Prostate gland (tissue), 2 donors: ENCODE results near the gene MMP25.

Source experiments
- CTCF ChIP-seq, 4 experiments: fragments of 200-600 bp in 2 of 4; fragments of 450-650 bp in 2 of 4; sonication (generic) in 2 of 4; IDR thresholded peaks; 1 replicate in 3 of 4; 2 replicates in 1 of 4; pipeline ENCODE4 v1.5.1; 2016 to 2019; ENCODE audit warnings: antibody characterized with exemption in 4 of 4, mild to moderate bottlenecking in 2 of 4, moderate library complexity in 2 of 4
- POLR2A ChIP-seq: fragments of 450-650 bp; IDR thresholded peaks from one replicate; pipeline ENCODE4 v1.6.1; 2016; ENCODE audit warnings: antibody characterized with exemption, mild to moderate bottlenecking
- POLR2AphosphoS5 ChIP-seq: sonication (generic); formaldehyde crosslinking; IDR thresholded peaks from one replicate; pipeline ENCODE4 v1.6.1; 2017; ENCODE audit warnings: antibody characterized with exemption

GRCh38 chr16:3051009-3051408 lies 4.6 kb downstream of the MMP25 start:
- TF ChIP-seq POLR2A (no peak), POLR2AphosphoS5 (no peak), CTCF (IDR thresholded peaks at IDR 0.05) (no peak)
